GM21576 (cell line): ENCODE measurements around the gene CD93.

Experiments used
- ATAC-seq: cut with Tn5 transposase; IDR thresholded peaks from one replicate; pipeline ENCODE4 v1.9.1; 2021; ENCODE audit warnings: mild to moderate bottlenecking, moderate library complexity; ENCODE audit not compliant: unreplicated experiment

Gene CD93

GRCh38 chr20:23039136-23039875 is 46.8 kb downstream of the CD93 start:
- no peak for ATAC-seq

GRCh38 chr20:23037017-23037481 is 49.1 kb downstream of the CD93 start:
- ATAC-seq = no peak

DNA sequence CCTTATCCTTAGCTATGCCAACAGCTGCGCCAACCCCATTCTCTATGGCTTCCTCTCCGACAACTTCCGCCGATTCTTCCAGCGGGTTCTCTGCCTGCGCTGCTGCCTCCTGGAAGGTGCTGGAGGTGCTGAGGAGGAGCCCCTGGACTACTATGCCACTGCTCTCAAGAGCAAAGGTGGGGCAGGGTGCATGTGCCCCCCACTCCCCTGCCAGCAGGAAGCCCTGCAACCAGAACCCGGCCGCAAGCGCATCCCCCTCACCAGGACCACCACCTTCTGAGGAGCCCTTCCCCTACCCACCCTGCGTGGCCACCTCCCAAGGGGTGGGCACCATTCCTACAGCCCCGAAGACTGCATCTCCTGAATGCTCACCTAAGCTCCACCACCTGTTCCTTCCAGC is 49.8 kb downstream of the CD93 start:
- no peak for ATAC-seq

- ATAC-seq = no peak
Observed at GRCh38 chr20:23035731-23036130, 50.4 kb downstream of the CD93 start.

- no peak for ATAC-seq
Observed at GRCh38 chr20:23034721-23035671, 51.1 kb downstream of the CD93 start, which contains the start of gene SSTR4. Gene SSTR4 (plus strand): TSS chr20:23035312. CDS start chr20:23035484, 172 bp downstream.

DNA sequence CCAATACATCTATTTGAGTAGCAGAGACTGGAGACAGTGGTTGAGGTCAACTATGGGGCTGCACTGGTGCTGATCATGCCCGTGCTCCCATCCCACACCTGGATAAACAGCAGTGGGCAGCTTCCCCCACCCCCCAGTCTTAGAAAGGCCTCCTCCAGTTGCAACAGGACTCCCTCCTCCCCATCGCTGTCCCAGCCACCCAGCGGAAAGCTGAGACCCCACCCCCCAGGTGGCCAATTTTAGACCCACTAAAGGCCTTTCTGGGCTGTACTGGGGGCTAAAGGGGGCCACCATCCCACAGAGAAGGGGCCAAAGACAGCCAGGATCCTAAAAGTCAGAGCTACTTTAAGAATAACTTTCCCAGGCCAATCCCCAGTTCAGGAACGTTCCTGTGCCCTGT is 52.2 kb downstream of the CD93 start:
- no peak for ATAC-seq

DNA sequence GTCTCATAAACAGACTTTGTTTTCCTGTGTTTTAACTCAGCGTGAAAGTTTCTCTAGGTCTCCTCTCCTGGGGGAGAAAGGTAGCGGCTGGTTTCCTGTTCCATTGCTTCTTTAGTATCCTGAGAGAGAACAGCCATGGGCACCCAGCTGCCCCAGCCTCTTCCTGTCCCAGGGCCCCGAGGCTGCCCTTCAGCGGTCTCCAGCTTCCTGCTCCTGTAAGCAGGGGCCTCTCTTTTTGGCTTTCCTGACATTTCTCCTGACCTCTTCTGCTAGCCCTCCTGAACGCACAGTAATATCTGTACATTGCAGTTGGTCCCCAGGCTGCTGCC is 53.4 kb downstream of the CD93 start:
- no peak for ATAC-seq

- ATAC-seq = no peak
Observed at GRCh38 chr20:23032056-23032749, 53.9 kb downstream of the CD93 start.

- no peak for ATAC-seq
Observed at GRCh38 chr20:23031346-23031745, 54.8 kb downstream of the CD93 start.
